A673 (cell line): Measurements from ENCODE around the gene TENM4. TPM values are rescaled to one million over a fixed set of nuclear protein-coding genes. Genes with fewer than 3 reads are reported as not detected.

Experiments used
- BruUV-seq: library from RNA; stranded (reverse); fragments of 400-500 nt; replicated peaks from 2 replicates; lab custom pipeline; 2021; lab: Mats Ljungman, UMichigan
- CTCF ChIA-PET: fragments of 300-600 bp; sonication (Branson Sonifier 250); formaldehyde crosslinking; loops from one replicate; lab custom pipeline; 2022; ENCODE audit warnings: antibody characterized with exemption; lab: Charles Lee
- POLR2A ChIA-PET: fragments of 300-600 bp; sonication (Branson Sonifier 250); formaldehyde crosslinking; loops from one replicate; lab custom pipeline; 2022; ENCODE audit warnings: antibody characterized with exemption; ENCODE audit not compliant: low non-redundant PET; lab: Charles Lee
- DNase-seq: peaks from one replicate; pipeline ENCODE4 v3.0.0-alpha.2; 2015; ENCODE audit warnings: low spot score
- H3K27ac ChIP-seq: fragments of 200-600 bp; sonication (generic); 2 replicates; pipeline ENCODE4 v1.5.1; 2016; ENCODE audit warnings: mixed run types, low read depth, mild to moderate bottlenecking, mixed read lengths, antibody characterized with exemption, low read length; ENCODE audit not compliant: poor library complexity, severe bottlenecking
- H3K27me3 ChIP-seq: fragments of 200-600 bp; sonication (generic); replicated peaks from 2 replicates; pipeline ENCODE4 v1.6.1; 2017; ENCODE audit warnings: mixed run types, low read depth, mild to moderate bottlenecking, mixed read lengths, antibody characterized with exemption, low read length; ENCODE audit not compliant: insufficient read depth, poor library complexity
- H3K36me3 ChIP-seq: fragments of 200-600 bp; sonication (generic); 2 replicates; pipeline ENCODE4 v1.6.1; 2016; ENCODE audit warnings: mixed run types, mild to moderate bottlenecking, mixed read lengths, antibody characterized with exemption, low read length; ENCODE audit not compliant: insufficient read depth, poor library complexity, severe bottlenecking
- H3K4me1 ChIP-seq: fragments of 200-600 bp; sonication (generic); 2 replicates; pipeline ENCODE4 v1.6.1; 2017; ENCODE audit warnings: mixed run types, mild to moderate bottlenecking, mixed read lengths, antibody characterized with exemption, low read length; ENCODE audit not compliant: insufficient read depth, poor library complexity, severe bottlenecking
- H3K4me3 ChIP-seq: fragments of 200-600 bp; sonication (generic); 2 replicates; pipeline ENCODE4 v1.5.1; 2016; ENCODE audit warnings: low read depth, mixed run types, mild to moderate bottlenecking, mixed read lengths, low read length; ENCODE audit not compliant: poor library complexity, severe bottlenecking
- H3K9me3 ChIP-seq: fragments of 200-600 bp; sonication (generic); 2 replicates; pipeline ENCODE4 v1.6.1; 2016; ENCODE audit warnings: mixed run types, low read depth, mild to moderate bottlenecking, mixed read lengths, antibody characterized with exemption, low read length; ENCODE audit not compliant: poor library complexity, severe bottlenecking
- CTCF ChIP-seq: fragments of 300-800, 200-600 bp; sonication (generic); conservative IDR thresholded peaks from 2 replicates; pipeline ENCODE4 v1.5.1; 2017; ENCODE audit warnings: low read depth, mild to moderate bottlenecking, antibody characterized with exemption, low read length, moderate library complexity, mixed read lengths
- EZH2 ChIP-seq: fragments of 200-600 bp; sonication (generic); IDR thresholded peaks from 2 replicates; pipeline ENCODE4 v1.6.1; 2017; ENCODE audit warnings: borderline replicate concordance, low read depth, mild to moderate bottlenecking, mixed read lengths, antibody characterized with exemption, low read length; ENCODE audit not compliant: poor library complexity, severe bottlenecking
- intact Hi-C: fragments of 100-400 bp; cut with micrococcal nuclease; formaldehyde crosslinking; loops from one replicate; pipeline ENCODE4 v1.10.0; 2022; ENCODE audit not compliant: unreplicated experiment
- total RNA-seq: library from RNA; stranded (reverse); gene quantifications from 2 replicates; pipeline ENCODE4 v1.2.3, GENCODE V29; 2021

TENM4 gene
- total RNA-seq, 1 experiment from 2014 or later, result 0.11 TPM

GRCh38 chr11:78990261-78990660 lies 450.6 kb downstream of the TENM4 start:
- TF ChIP-seq EZH2 (no peak), CTCF (no peak)
- DNase-seq, result no peak
- no peak overlapping the region for H3K27ac ChIP-seq
- H3K4me3 ChIP-seq, result no peak overlapping the region
- H3K36me3 ChIP-seq, result no peaks in the 10 kb centered on the region
- intact Hi-C loops, result no loop called here
- ChIA-PET POLR2A (no interaction called here), CTCF (no interaction called here)
- H3K27me3 ChIP-seq, result peaks cover 40% of the 10 kb centered on the region
- H3K4me1 ChIP-seq, result no peaks in the 10 kb centered on the region
- no TSS peak for BruUV-seq
- H3K9me3 ChIP-seq, result no peaks in the 10 kb centered on the region

GRCh38 chr11:78987748-78988147 lies 453.1 kb downstream of the TENM4 start:
- no peak overlapping the region for H3K27ac ChIP-seq
- CTCF ChIA-PET, result no interaction called here
- no peak overlapping the region for H3K4me3 ChIP-seq

GRCh38 chr11:78986305-78986704 lies 454.5 kb downstream of the TENM4 start:
- no TSS peak for BruUV-seq
- peaks cover 6% of the 10 kb centered on the region for H3K27me3 ChIP-seq
- ChIA-PET POLR2A (no interaction called here), CTCF (no interaction called here)
- intact Hi-C loops, result no loop called here
- H3K36me3 ChIP-seq, result no peaks in the 10 kb centered on the region
- H3K27ac ChIP-seq, result no peak overlapping the region
- TF ChIP-seq EZH2 (no peak), CTCF (no peak)
- H3K4me3 ChIP-seq, result no peak overlapping the region
- H3K9me3 ChIP-seq, result no peaks in the 10 kb centered on the region
- no peak for DNase-seq
- H3K4me1 ChIP-seq, result no peaks in the 10 kb centered on the region

More at GRCh38 chr11:78987748-78988147, 453.1 kb downstream of the TENM4 start:
- TF ChIP-seq CTCF, result no peak
- no peak for TF ChIP-seq EZH2
- BruUV-seq, result no TSS peak
- POLR2A ChIA-PET, result no interaction called here
- intact Hi-C loops, result no loop called here
- no peak for DNase-seq
- Histone ChIP-seq H3K9me3 (no peaks in the 10 kb centered on the region), H3K36me3 (no peaks in the 10 kb centered on the region), H3K27me3 (peaks cover 20% of the 10 kb centered on the region), H3K4me1 (no peaks in the 10 kb centered on the region)
